ENCODE data around the gene STRA6. TPM values are rescaled to one million over a fixed set of nuclear protein-coding genes. Genes with fewer than 3 reads are reported as not detected.

The STRA6 gene
- total RNA-seq, 1 experiment from 2014 or later, result 2.1 TPM

DNA sequence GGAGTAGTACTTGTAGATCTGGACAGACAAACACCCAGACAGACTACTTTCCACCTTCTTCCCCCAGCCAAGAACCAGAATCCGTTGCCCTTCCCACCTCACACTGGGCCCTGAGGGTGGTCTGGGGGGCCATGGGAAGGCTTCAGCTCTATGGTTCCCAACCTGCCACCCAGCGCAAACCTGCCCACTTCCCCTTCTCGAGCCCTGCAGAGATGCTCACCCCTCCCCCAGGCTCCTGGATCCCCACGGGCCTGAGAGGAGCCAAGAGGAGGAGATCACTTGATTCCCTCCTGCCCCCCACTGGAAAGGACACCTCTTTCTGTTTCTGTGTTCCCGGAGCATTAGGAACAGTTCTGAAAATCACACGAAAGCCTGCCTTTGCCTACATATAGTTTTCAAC lies 8.7 kb downstream of the STRA6 start:
- Mint-ChIP-seq H3K9me3 (ENCODE audit: unreplicated experiment) (no peaks in the 10 kb centered on the region), H3K4me1 (ENCODE audit: low read depth, unreplicated experiment) (peaks cover 7% of the 10 kb centered on the region), H3K27ac (ENCODE audit: unreplicated experiment) (no peak overlapping the region), H3K4me3 (ENCODE audit: unreplicated experiment) (no peak overlapping the region), H3K36me3 (ENCODE audit: insufficient read depth, unreplicated experiment) (peaks cover 5% of the 10 kb centered on the region), H3K27me3 (ENCODE audit: insufficient read depth, unreplicated experiment) (no peaks in the 10 kb centered on the region)
- ChIA-PET CTCF (no interaction called here), POLR2A (no interaction called here)
- H3K4me1 ChIP-seq, result peaks cover 15% of the 10 kb centered on the region
- no peak overlapping the region for H3K4me3 ChIP-seq (ENCODE audit: low read depth, low read length)
- DNase-seq, result no peak
- no peaks in the 10 kb centered on the region for H3K36me3 ChIP-seq (ENCODE audit: control insufficient read depth, insufficient read depth, low read length)
- BruUV-seq (replicated peaks), result no TSS peak
- TF ChIP-seq, protein P1, sequence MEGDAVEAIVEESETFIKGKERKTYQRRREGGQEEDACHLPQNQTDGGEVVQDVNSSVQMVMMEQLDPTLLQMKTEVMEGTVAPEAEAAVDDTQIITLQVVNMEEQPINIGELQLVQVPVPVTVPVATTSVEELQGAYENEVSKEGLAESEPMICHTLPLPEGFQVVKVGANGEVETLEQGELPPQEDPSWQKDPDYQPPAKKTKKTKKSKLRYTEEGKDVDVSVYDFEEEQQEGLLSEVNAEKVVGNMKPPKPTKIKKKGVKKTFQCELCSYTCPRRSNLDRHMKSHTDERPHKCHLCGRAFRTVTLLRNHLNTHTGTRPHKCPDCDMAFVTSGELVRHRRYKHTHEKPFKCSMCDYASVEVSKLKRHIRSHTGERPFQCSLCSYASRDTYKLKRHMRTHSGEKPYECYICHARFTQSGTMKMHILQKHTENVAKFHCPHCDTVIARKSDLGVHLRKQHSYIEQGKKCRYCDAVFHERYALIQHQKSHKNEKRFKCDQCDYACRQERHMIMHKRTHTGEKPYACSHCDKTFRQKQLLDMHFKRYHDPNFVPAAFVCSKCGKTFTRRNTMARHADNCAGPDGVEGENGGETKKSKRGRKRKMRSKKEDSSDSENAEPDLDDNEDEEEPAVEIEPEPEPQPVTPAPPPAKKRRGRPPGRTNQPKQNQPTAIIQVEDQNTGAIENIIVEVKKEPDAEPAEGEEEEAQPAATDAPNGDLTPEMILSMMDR (IDR thresholded peaks at IDR 0.05; ENCODE audit: insufficient read depth in 1 of 2, low read depth in 1 of 2, low read length in 1 of 2, severe bottlenecking in 1 of 2, unreplicated experiment in 1 of 2), result no peak
- intact Hi-C loops (cut with micrococcal nuclease; ENCODE audit: unreplicated experiment), result no loop called here
- H3K9me3 ChIP-seq, result no peaks in the 10 kb centered on the region
- no peaks in the 10 kb centered on the region for H3K27me3 ChIP-seq (replicated peaks; ENCODE audit: control insufficient read depth, insufficient read depth, low read length)

DNA sequence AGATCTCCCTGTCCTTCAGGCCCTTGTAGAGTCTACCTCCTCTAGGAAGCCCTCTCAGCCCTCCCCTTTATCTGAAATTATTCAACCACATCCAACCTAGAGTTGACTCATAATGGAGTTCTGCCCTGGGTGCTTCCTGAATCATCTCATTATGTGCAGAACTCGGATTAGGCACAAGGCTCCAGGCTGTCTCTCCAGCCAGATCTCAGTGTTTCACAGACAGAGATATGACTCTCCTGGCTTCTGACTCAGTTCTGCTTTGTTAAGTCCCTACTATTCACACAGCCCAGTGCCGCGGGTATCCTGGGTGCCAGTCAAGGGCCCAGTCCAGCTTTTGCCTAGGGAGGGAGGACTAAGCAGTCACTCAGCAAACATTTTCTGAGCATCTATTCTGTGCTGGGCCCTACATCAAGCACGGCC lies 9.3 kb downstream of the STRA6 start:
- TF ChIP-seq, protein P1 (IDR thresholded peaks at IDR 0.05; ENCODE audit: insufficient read depth in 1 of 2, low read depth in 1 of 2, low read length in 1 of 2, severe bottlenecking in 1 of 2, unreplicated experiment in 1 of 2), result no peak
- H3K27me3 Mint-ChIP-seq (ENCODE audit: insufficient read depth, unreplicated experiment), result no peaks in the 10 kb centered on the region
- no peak overlapping the region for H3K4me3 ChIP-seq (ENCODE audit: low read depth, low read length)
- H3K36me3 ChIP-seq (ENCODE audit: control insufficient read depth, insufficient read depth, low read length), result no peaks in the 10 kb centered on the region
- BruUV-seq (replicated peaks), result no TSS peak
- no peak overlapping the region for H3K4me3 Mint-ChIP-seq (ENCODE audit: unreplicated experiment)
- no peaks in the 10 kb centered on the region for H3K9me3 ChIP-seq
- intact Hi-C loops (cut with micrococcal nuclease; ENCODE audit: unreplicated experiment), result no loop called here
- CTCF ChIA-PET, result no interaction called here
- H3K27me3 ChIP-seq (replicated peaks; ENCODE audit: control insufficient read depth, insufficient read depth, low read length), result no peaks in the 10 kb centered on the region
- POLR2A ChIA-PET, result no interaction called here
- H3K9me3 Mint-ChIP-seq (ENCODE audit: unreplicated experiment), result no peaks in the 10 kb centered on the region
- peaks cover 7% of the 10 kb centered on the region for H3K4me1 Mint-ChIP-seq (ENCODE audit: low read depth, unreplicated experiment)
- H3K36me3 Mint-ChIP-seq (ENCODE audit: insufficient read depth, unreplicated experiment), result peaks cover 5% of the 10 kb centered on the region
- no peak overlapping the region for H3K27ac Mint-ChIP-seq (ENCODE audit: unreplicated experiment)
- H3K4me1 ChIP-seq, result peaks cover 15% of the 10 kb centered on the region
- no peak for DNase-seq

DNA sequence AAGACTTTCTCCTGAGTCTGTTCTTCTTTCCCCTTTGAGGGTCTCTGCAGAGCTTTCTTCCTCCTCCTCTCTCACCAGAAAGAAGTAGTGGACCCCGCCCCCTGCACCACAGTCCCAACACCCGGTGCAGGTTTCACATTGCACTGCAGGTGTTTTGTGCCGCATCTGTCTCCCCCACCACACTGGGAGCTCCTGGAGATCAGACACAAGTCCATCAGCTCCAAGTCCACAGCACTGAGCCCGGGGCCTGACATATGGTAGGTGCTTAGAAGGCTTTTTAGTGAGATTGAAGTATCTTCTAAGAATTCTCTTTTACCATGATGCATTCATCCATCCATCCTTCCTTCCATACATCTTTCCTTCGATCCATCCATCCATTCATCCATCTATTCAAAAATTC lies 9.8 kb downstream of the STRA6 start:
- H3K4me3 ChIP-seq (ENCODE audit: low read depth, low read length), result no peak overlapping the region
- no peaks in the 10 kb centered on the region for H3K36me3 ChIP-seq (ENCODE audit: control insufficient read depth, insufficient read depth, low read length)
- intact Hi-C loops (cut with micrococcal nuclease; ENCODE audit: unreplicated experiment), result no loop called here
- Mint-ChIP-seq H3K36me3 (ENCODE audit: insufficient read depth, unreplicated experiment) (peaks cover 5% of the 10 kb centered on the region), H3K27ac (ENCODE audit: unreplicated experiment) (no peak overlapping the region), H3K4me3 (ENCODE audit: unreplicated experiment) (no peak overlapping the region), H3K27me3 (ENCODE audit: insufficient read depth, unreplicated experiment) (no peaks in the 10 kb centered on the region), H3K4me1 (ENCODE audit: low read depth, unreplicated experiment) (peaks cover 7% of the 10 kb centered on the region), H3K9me3 (ENCODE audit: unreplicated experiment) (no peaks in the 10 kb centered on the region)
- CTCF ChIA-PET, result no interaction called here
- H3K4me1 ChIP-seq, result peaks cover 15% of the 10 kb centered on the region
- DNase-seq, result no peak
- TF ChIP-seq, protein P1 (IDR thresholded peaks at IDR 0.05; ENCODE audit: insufficient read depth in 1 of 2, low read depth in 1 of 2, low read length in 1 of 2, severe bottlenecking in 1 of 2, unreplicated experiment in 1 of 2), result no peak
- H3K27me3 ChIP-seq (replicated peaks; ENCODE audit: control insufficient read depth, insufficient read depth, low read length), result no peaks in the 10 kb centered on the region
- no peaks in the 10 kb centered on the region for H3K9me3 ChIP-seq
- no TSS peak for BruUV-seq (replicated peaks)
- POLR2A ChIA-PET, result no interaction called here
